ENCODE measurements around the gene CDH4. TPM values are rescaled to one million over a fixed set of nuclear protein-coding genes. Genes with fewer than 3 reads are reported as not detected.

CDH4 gene
- total RNA-seq, 4 donors from 2014 or later: not detected

DNA sequence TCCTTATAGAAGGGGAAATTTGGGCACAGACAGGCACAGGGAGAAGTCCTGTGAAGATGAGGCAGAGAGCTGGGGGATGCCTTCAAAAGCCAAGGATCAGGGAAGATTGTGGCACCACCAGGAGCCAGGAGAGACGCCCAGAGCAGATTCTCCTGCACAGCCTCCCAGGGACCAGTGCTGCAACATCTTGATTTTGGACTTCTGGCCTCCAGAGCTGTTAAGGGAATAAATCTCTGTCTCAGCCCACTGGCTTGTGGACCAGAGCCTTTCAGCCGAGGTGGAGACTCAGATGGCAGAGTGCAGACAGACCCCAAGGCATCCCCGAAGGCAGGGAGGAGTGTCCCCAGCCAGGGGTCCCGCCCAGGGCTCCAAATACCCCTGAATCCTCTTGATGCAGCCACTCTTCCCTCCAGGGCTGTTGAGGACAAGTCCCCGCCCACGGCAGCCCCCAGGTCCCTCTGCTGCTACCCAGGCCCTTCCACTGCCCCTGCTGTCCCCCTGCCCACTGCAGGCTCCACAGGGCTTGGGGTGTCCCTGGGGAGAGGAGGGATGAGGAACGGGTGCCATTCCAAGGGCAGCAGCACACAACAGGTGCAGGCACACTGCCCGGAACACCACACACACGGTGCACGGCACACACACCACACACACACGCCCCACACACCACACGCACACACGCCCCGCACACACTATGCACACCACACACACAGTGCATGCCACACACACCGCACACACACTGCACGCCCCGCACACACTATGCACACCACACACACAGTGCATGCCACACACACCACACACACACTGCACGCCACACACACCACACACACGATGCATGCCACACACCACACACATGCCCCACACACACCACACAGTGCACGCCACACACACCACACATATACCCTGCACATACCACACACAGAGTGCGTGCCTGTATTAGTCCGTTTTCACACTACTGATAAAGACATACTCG, 502.2 kb downstream of the CDH4 start:
- intact Hi-C loops (cut with DNase I; ENCODE audit: low total_unique reads): no loop called here
- DNase-seq: no peak
- 84% methylated on average over 22 of the region's 23 CpGs; no CpG with 5 or more reads in 1 of the 2 donors for WGBS, 2 donors (ENCODE audit: low coverage in 1 of 2)

DNA sequence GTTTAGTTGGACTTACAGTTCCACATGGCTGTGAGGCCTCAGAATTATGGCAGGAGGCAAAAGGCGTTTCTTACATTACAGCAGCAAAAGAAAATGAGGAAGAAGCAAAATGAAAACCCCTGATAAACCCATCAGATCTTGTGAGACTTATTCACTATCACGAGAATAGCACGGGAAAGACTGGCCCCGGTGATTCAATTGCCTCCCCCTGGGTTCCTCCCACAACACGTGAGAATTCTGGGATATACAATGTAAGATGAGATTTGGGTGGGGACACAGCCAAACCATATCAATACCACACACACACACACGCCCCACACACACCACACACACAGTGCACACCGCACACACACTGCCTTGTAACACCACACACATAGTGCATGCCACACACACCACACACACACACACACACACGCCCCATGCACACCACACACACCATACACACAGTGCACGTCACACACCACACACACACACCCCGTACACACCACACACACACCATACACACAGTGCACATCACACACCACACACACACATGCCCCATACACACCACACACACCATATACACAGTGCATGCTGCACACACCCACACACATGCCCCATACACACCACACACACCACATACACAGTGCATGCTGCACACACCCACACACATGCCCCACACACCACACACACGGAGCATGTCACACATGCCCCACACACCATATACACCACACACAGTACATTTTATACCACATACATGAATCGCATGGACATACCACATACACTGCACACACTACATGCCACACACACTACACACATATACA, 503.1 kb downstream of the CDH4 start:
- Histone ChIP-seq H3K27ac (no peak overlapping the region), H3K36me3 (no peaks in the 10 kb centered on the region), H3K27me3 (no peaks in the 10 kb centered on the region), H3K9me3 (peaks cover 0 to 4% of the 10 kb centered on the region in 2 donors), H3K4me1 (no peaks in the 10 kb centered on the region), H3K4me3 (no peak overlapping the region)
- in situ Hi-C loops (cut with MboI; ENCODE audit: low pct_ligation_motif_present in 1 of 4, low pct_unique_long_range_greater_than_20kb in 1 of 4, low sequenced_read_pairs in 3 of 4) (no loop called here), intact Hi-C loops (cut with DNase I; ENCODE audit: low total_unique reads) (no loop called here)
- TF ChIP-seq EP300 (IDR thresholded peaks at IDR 0.05; ENCODE audit: low read depth): no peak
- no peak for DNase-seq
- 72 to 78% methylated on average over 8 to 12 of the region's 12 CpGs for WGBS, 2 donors (ENCODE audit: low coverage in 1 of 2)

More for the DNA sequence above, 502.2 kb downstream of the CDH4 start:
- Histone ChIP-seq H3K4me1 (no peaks in the 10 kb centered on the region), H3K27ac (no peak overlapping the region), H3K4me3 (no peak overlapping the region), H3K36me3 (no peaks in the 10 kb centered on the region), H3K9me3 (peaks cover 0 to 4% of the 10 kb centered on the region in 2 donors), H3K27me3 (no peaks in the 10 kb centered on the region)
- in situ Hi-C loops (cut with MboI; ENCODE audit: low pct_ligation_motif_present in 1 of 4, low pct_unique_long_range_greater_than_20kb in 1 of 4, low sequenced_read_pairs in 3 of 4): no loop called here
- no peak for TF ChIP-seq EP300 (IDR thresholded peaks at IDR 0.05; ENCODE audit: low read depth)
- no peak for TF ChIP-seq POLR2A (IDR thresholded peaks at IDR 0.05)
- TF ChIP-seq, protein P1, sequence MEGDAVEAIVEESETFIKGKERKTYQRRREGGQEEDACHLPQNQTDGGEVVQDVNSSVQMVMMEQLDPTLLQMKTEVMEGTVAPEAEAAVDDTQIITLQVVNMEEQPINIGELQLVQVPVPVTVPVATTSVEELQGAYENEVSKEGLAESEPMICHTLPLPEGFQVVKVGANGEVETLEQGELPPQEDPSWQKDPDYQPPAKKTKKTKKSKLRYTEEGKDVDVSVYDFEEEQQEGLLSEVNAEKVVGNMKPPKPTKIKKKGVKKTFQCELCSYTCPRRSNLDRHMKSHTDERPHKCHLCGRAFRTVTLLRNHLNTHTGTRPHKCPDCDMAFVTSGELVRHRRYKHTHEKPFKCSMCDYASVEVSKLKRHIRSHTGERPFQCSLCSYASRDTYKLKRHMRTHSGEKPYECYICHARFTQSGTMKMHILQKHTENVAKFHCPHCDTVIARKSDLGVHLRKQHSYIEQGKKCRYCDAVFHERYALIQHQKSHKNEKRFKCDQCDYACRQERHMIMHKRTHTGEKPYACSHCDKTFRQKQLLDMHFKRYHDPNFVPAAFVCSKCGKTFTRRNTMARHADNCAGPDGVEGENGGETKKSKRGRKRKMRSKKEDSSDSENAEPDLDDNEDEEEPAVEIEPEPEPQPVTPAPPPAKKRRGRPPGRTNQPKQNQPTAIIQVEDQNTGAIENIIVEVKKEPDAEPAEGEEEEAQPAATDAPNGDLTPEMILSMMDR (IDR thresholded peaks at IDR 0.05): no peak
- no peak for TF ChIP-seq POLR2AphosphoS5 (IDR thresholded peaks at IDR 0.05)

DNA sequence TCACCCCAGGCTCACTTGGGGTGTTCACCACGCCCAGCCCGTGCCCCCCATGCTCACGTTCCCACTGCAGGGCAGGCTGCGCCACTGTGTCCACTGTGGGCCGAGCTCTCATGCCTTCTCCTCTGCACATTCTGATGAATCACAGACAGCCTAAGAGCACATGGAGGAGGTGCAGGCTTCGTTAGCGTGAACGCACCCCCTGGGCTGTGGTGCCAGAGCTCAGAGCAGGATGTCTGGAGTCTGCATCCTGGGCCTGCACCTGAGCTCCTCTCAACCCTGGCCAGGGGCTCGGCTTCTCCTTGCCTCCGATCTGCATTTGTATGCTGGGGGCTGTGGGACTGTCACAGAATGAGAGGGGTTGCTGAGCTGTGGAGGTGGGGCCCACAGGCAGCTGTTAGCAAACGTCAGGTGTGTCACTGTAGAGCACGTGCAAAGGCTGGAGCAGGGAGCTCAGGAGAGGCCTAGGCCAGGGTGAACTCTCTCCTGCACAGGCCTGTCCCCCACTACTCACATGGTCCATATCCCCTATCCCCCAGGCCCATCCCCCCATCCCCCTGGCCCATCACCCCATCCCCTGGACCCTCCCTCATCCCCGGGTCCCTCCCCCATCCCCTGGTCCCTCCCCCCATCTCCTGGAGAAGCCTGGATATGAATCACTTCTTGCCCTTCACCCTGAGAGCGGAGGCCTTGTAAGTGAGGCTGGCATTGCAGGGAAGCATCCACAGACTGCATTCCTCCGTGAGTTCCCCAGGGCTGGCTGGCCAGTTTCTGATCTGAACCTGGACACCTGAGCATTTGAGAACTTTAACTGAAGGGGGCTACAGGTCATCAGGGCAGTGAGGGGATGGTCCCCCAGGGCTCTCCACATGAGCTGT, 504.1 kb downstream of the CDH4 start:
- 71% methylated on average over 15 of the region's 15 CpGs; no CpG with 5 or more reads in 1 of the 2 donors for WGBS, 2 donors (ENCODE audit: low coverage in 1 of 2)

More for the DNA sequence above, 504.1 kb downstream of the CDH4 start:
- Histone ChIP-seq H3K4me3 (no peak overlapping the region), H3K27ac (no peak overlapping the region), H3K27me3 (no peaks in the 10 kb centered on the region), H3K36me3 (no peaks in the 10 kb centered on the region), H3K9me3 (peaks cover 0 to 3% of the 10 kb centered on the region in 2 donors), H3K4me1 (no peaks in the 10 kb centered on the region)
- TF ChIP-seq POLR2AphosphoS5 (IDR thresholded peaks at IDR 0.05) (no peak), POLR2A (IDR thresholded peaks at IDR 0.05) (no peak), EP300 (IDR thresholded peaks at IDR 0.05; ENCODE audit: low read depth) (no peak)
- TF ChIP-seq, protein P1 (IDR thresholded peaks at IDR 0.05): no peak
- intact Hi-C loops (cut with DNase I; ENCODE audit: low total_unique reads) (no loop called here), in situ Hi-C loops (cut with MboI; ENCODE audit: low pct_ligation_motif_present in 1 of 4, low pct_unique_long_range_greater_than_20kb in 1 of 4, low sequenced_read_pairs in 3 of 4) (no loop called here)
- no peak for DNase-seq
